Loucy (cell line): Measurements from ENCODE around the gene XRCC4.

Experiments
- CTCF ChIP-seq: fragments of 200-600 bp; sonication (generic); conservative IDR thresholded peaks from 2 replicates; pipeline ENCODE4 v1.5.1; 2014; ENCODE audit warnings: mild to moderate bottlenecking, antibody characterized with exemption, low read length
- EZH2phosphoT487 ChIP-seq: fragments of 200-600 bp; IDR thresholded peaks from 2 replicates; pipeline ENCODE4 v1.6.1; 2018; ENCODE audit warnings: antibody characterized with exemption, mild to moderate bottlenecking, moderate library complexity, borderline replicate concordance

GRCh38 chr5:83385812-83386211 is 308.5 kb downstream of the XRCC4 start:
- TF ChIP-seq CTCF (no peak), EZH2phosphoT487 (no peak)
